ENCODE data around the gene LTBP2. TPM values are rescaled to one million over a fixed set of nuclear protein-coding genes. Genes with fewer than 3 reads are reported as not detected.

Gene LTBP2
- total and polyA plus RNA-seq, 2 of the 8 experiments (the other 6 are each of a cell fraction or from before 2014, with no cell fraction given) = 0.48 to 0.89 TPM

DNA sequence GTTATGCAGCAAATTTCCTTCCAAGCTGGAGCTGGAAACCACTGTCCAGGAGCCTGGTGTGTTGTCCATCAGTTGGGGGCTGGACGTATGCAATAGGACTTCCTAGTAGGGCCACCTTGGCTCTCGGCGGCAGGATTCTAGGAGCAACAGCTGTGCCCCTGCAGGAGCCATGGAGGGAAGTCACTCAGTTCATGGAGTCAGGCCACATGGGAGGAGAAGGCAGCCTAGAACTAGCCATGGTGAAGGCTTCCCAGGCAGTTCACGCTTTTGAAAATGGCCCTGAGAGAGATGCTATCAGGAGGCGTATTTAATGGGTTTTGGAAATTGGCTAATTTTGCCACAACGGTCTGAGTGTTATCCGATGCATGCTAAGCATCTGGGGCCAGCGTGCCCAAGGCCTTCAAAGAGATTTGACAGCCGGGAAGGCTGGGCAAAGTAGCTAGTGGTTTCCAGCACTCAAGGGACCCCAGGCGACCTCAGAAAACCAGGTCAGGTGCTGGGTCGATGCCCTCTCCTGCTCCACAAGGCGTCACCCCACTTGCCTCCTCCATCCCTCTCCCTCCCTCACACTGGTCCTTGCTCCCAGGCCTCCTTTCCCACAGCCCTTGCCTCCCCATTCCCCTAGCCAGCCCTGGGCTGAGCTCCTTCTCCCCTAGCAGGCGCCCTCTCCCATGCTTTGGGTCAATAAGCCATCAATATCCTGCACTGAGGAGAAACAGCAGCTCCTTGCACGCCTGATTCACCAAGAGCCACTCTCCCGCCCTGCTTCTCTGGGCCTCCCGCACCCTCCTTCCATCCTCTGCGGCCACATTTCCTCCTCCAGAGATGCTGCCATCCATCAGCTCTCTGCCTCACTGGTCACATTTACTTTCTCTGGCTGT, 155.1 kb downstream of the LTBP2 start (continued):
- TF ChIP-seq, protein P1, sequence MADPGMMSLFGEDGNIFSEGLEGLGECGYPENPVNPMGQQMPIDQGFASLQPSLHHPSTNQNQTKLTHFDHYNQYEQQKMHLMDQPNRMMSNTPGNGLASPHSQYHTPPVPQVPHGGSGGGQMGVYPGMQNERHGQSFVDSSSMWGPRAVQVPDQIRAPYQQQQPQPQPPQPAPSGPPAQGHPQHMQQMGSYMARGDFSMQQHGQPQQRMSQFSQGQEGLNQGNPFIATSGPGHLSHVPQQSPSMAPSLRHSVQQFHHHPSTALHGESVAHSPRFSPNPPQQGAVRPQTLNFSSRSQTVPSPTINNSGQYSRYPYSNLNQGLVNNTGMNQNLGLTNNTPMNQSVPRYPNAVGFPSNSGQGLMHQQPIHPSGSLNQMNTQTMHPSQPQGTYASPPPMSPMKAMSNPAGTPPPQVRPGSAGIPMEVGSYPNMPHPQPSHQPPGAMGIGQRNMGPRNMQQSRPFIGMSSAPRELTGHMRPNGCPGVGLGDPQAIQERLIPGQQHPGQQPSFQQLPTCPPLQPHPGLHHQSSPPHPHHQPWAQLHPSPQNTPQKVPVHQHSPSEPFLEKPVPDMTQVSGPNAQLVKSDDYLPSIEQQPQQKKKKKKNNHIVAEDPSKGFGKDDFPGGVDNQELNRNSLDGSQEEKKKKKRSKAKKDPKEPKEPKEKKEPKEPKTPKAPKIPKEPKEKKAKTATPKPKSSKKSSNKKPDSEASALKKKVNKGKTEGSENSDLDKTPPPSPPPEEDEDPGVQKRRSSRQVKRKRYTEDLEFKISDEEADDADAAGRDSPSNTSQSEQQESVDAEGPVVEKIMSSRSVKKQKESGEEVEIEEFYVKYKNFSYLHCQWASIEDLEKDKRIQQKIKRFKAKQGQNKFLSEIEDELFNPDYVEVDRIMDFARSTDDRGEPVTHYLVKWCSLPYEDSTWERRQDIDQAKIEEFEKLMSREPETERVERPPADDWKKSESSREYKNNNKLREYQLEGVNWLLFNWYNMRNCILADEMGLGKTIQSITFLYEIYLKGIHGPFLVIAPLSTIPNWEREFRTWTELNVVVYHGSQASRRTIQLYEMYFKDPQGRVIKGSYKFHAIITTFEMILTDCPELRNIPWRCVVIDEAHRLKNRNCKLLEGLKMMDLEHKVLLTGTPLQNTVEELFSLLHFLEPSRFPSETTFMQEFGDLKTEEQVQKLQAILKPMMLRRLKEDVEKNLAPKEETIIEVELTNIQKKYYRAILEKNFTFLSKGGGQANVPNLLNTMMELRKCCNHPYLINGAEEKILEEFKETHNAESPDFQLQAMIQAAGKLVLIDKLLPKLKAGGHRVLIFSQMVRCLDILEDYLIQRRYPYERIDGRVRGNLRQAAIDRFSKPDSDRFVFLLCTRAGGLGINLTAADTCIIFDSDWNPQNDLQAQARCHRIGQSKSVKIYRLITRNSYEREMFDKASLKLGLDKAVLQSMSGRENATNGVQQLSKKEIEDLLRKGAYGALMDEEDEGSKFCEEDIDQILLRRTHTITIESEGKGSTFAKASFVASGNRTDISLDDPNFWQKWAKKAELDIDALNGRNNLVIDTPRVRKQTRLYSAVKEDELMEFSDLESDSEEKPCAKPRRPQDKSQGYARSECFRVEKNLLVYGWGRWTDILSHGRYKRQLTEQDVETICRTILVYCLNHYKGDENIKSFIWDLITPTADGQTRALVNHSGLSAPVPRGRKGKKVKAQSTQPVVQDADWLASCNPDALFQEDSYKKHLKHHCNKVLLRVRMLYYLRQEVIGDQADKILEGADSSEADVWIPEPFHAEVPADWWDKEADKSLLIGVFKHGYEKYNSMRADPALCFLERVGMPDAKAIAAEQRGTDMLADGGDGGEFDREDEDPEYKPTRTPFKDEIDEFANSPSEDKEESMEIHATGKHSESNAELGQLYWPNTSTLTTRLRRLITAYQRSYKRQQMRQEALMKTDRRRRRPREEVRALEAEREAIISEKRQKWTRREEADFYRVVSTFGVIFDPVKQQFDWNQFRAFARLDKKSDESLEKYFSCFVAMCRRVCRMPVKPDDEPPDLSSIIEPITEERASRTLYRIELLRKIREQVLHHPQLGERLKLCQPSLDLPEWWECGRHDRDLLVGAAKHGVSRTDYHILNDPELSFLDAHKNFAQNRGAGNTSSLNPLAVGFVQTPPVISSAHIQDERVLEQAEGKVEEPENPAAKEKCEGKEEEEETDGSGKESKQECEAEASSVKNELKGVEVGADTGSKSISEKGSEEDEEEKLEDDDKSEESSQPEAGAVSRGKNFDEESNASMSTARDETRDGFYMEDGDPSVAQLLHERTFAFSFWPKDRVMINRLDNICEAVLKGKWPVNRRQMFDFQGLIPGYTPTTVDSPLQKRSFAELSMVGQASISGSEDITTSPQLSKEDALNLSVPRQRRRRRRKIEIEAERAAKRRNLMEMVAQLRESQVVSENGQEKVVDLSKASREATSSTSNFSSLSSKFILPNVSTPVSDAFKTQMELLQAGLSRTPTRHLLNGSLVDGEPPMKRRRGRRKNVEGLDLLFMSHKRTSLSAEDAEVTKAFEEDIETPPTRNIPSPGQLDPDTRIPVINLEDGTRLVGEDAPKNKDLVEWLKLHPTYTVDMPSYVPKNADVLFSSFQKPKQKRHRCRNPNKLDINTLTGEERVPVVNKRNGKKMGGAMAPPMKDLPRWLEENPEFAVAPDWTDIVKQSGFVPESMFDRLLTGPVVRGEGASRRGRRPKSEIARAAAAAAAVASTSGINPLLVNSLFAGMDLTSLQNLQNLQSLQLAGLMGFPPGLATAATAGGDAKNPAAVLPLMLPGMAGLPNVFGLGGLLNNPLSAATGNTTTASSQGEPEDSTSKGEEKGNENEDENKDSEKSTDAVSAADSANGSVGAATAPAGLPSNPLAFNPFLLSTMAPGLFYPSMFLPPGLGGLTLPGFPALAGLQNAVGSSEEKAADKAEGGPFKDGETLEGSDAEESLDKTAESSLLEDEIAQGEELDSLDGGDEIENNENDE (IDR thresholded peaks at IDR 0.05; ENCODE audit: insufficient replicate concordance, low read length) = no peak
- TF ChIP-seq SAP30 (IDR thresholded peaks at IDR 0.05; ENCODE audit: insufficient read depth, insufficient replicate concordance, low read length) (no peak), CREB1 (IDR thresholded peaks at IDR 0.05) (no peak), JUN (IDR thresholded peaks at IDR 0.05; ENCODE audit: low read depth, low read length) (no peak), PHF8 (conservative IDR thresholded peaks at IDR 0.05; ENCODE audit: low read depth, low read length) (no peak), KDM1A (IDR thresholded peaks at IDR 0.05; ENCODE audit: borderline replicate concordance, low read length) (no peak), GTF2F1 (IDR thresholded peaks at IDR 0.05; ENCODE audit: borderline replicate concordance, low read depth, low read length) (no peak), KDM5A (IDR thresholded peaks at IDR 0.05; ENCODE audit: low read length) (no peak), SP1 (IDR thresholded peaks at IDR 0.05; ENCODE audit: low read depth, low read length) (no peak), RXRA (IDR thresholded peaks at IDR 0.05; ENCODE audit: insufficient read depth, low read depth, low read length) (no peak)

Measured in H1 (cell line).